Smooth muscle cell of the brain vasculature (primary cell): ENCODE measurements around the gene NDUFV1.
"Not testable (repeated sequence)": the region's sequence is repeated elsewhere in the genome, so short reads cannot be mapped to it uniquely, and the experiment has no call there.

ENCODE experiments used
- DNase-seq: peaks from one replicate; pipeline ENCODE4 v3.0.0-alpha.2; 2012; ENCODE audit warnings: low read depth, low spot score

The NDUFV1 gene

GRCh38 chr11:67585911-67586310 is 20.8 kb upstream of the NDUFV1 start:
- DNase-seq = no peak

- DNase-seq = no peak
These were observed 20.0 kb upstream of the NDUFV1 start for GRCh38 chr11:67586568-67587250.

GRCh38 chr11:67588136-67588503 is 18.6 kb upstream of the NDUFV1 start:
- DNase-seq = no peak

GRCh38 chr11:67588899-67589415 is 17.8 kb upstream of the NDUFV1 start:
- DNase-seq = not testable (repeated sequence)

GRCh38 chr11:67592880-67593564 is 13.7 kb upstream of the NDUFV1 start:
- DNase-seq = no peak

GRCh38 chr11:67593565-67593905 is 13.2 kb upstream of the NDUFV1 start:
- DNase-seq = no peak

GRCh38 chr11:67594480-67594879 is 12.3 kb upstream of the NDUFV1 start:
- DNase-seq = no peak

GRCh38 chr11:67596753-67597300 is 9.9 kb upstream of the NDUFV1 start:
- DNase-seq = no peak

- not testable (repeated sequence) for DNase-seq
These were observed 9.3 kb upstream of the NDUFV1 start for GRCh38 chr11:67597458-67597857.

GRCh38 chr11:67597963-67598362 is 8.8 kb upstream of the NDUFV1 start:
- not testable (repeated sequence) for DNase-seq

GRCh38 chr11:67599149-67599548 is 7.6 kb upstream of the NDUFV1 start:
- no peak for DNase-seq

- DNase-seq = no peak
These were observed 6.3 kb upstream of the NDUFV1 start for GRCh38 chr11:67600324-67601029.

- no peak for DNase-seq
These were observed 5.6 kb upstream of the NDUFV1 start for GRCh38 chr11:67601098-67601497.

- not testable (repeated sequence) for DNase-seq
These were observed 2.6 kb upstream of the NDUFV1 start for GRCh38 chr11:67604119-67604518.

GRCh38 chr11:67604815-67605214 is 1.9 kb upstream of the NDUFV1 start:
- no peak for DNase-seq

- DNase-seq = no peak
These were observed 1.3 kb upstream of the NDUFV1 start for GRCh38 chr11:67605231-67606011.

- DNase-seq = no peak
These were observed 644 bp upstream of the NDUFV1 start for GRCh38 chr11:67606093-67606491.

- no peak for DNase-seq
These were observed 771 bp downstream of the NDUFV1 start for GRCh38 chr11:67607507-67607906.

GRCh38 chr11:67608486-67608885 is 1.8 kb downstream of the NDUFV1 start:
- DNase-seq = no peak

- DNase-seq = no peak
These were observed 2.6 kb downstream of the NDUFV1 start for GRCh38 chr11:67609316-67609715.

GRCh38 chr11:67610302-67610868 is 3.6 kb downstream of the NDUFV1 start:
- no peak for DNase-seq
